ENCODE measurements around the gene TPD52L2. TPM values are rescaled to one million over a fixed set of nuclear protein-coding genes. Genes with fewer than 3 reads are reported as not detected.
"Not testable (repeated sequence)": the region's sequence is repeated elsewhere in the genome, so short reads cannot be mapped to it uniquely, and the experiment has no call there.

Gene TPD52L2
- total and polyA plus RNA-seq, 5 donors, result 52.3 to 73.5 (median 63.0) TPM

- intact Hi-C loops (cut with DNase I), result loop anchor here in 2 of 4 donors (2.0 to 5.0 kb wide), 2 partner anchors 77 kb away; no protein-coding TSS in a partner anchor
- 8% methylated on average over 38 of the region's 38 CpGs for WGBS
- peaks cover 3% of the 10 kb centered on the region for H3K4me1 ChIP-seq (ENCODE audit: control insufficient read depth, insufficient read depth, low read length)
These were observed 1.1 kb upstream of the TPD52L2 start for GRCh38 chr20:63863798-63864544.

GRCh38 chr20:63864545-63864977, 509 bp upstream of the TPD52L2 start:
- DNase-seq (no peak), ATAC-seq (no peak)
- Histone ChIP-seq H3K4me1 (ENCODE audit: control insufficient read depth, insufficient read depth, low read length) (peaks cover 3% of the 10 kb centered on the region), H3K27ac (ENCODE audit: low read length) (peak overlapping the region; percentile 84), H3K4me3 (ENCODE audit: low read length) (peak overlapping the region; percentile 64), H3K9me3 (ENCODE audit: control insufficient read depth, low read length) (no peaks in the 10 kb centered on the region), H3K27me3 (ENCODE audit: control insufficient read depth, insufficient read depth) (no peaks in the 10 kb centered on the region)
- WGBS, result under 1% methylated on average over 25 of the region's 25 CpGs
- intact Hi-C loops (cut with DNase I), result loop anchor here in 2 of 4 donors (2.0 to 5.0 kb wide), 2 partner anchors 77 to 78 kb away; no protein-coding TSS in a partner anchor

More at GRCh38 chr20:63863798-63864544, 1.1 kb upstream of the TPD52L2 start:
- no peaks in the 10 kb centered on the region for H3K9me3 ChIP-seq (ENCODE audit: control insufficient read depth, low read length)
- DNase-seq, result peak; percentile 87 to 95 (median 94)
- H3K4me3 ChIP-seq (ENCODE audit: low read length), result peak overlapping the region; percentile 64
- H3K27me3 ChIP-seq (ENCODE audit: control insufficient read depth, insufficient read depth), result no peaks in the 10 kb centered on the region
- ATAC-seq, result peak; percentile 87 to 90
- H3K27ac ChIP-seq (ENCODE audit: low read length), result peak overlapping the region; percentile 84

GRCh38 chr20:63867042-63867441, 2.0 kb downstream of the TPD52L2 start:
- H3K4me3 ChIP-seq (ENCODE audit: low read length); ATAC-seq; H3K27me3 ChIP-seq (ENCODE audit: control insufficient read depth, insufficient read depth); H3K9me3 ChIP-seq (ENCODE audit: control insufficient read depth, low read length); H3K4me1 ChIP-seq (ENCODE audit: control insufficient read depth, insufficient read depth, low read length); H3K27ac ChIP-seq (ENCODE audit: low read length); DNase-seq; intact Hi-C loops (cut with DNase I): not testable (repeated sequence)
- 95% methylated on average over 13 of the region's 13 CpGs for WGBS

GRCh38 chr20:63868264-63868663, 3.2 kb downstream of the TPD52L2 start:
- Histone ChIP-seq H3K4me1 (ENCODE audit: control insufficient read depth, insufficient read depth, low read length) (peaks cover 3% of the 10 kb centered on the region), H3K9me3 (ENCODE audit: control insufficient read depth, low read length) (no peaks in the 10 kb centered on the region), H3K27me3 (ENCODE audit: control insufficient read depth, insufficient read depth) (no peaks in the 10 kb centered on the region), H3K27ac (ENCODE audit: low read length) (no peak overlapping the region), H3K4me3 (ENCODE audit: low read length) (no peak overlapping the region)
- ATAC-seq, result no peak
- WGBS, result 93% methylated on average over 5 of the region's 5 CpGs
- no peak for DNase-seq
- intact Hi-C loops (cut with DNase I), result no loop called here

- Histone ChIP-seq H3K27me3 (ENCODE audit: control insufficient read depth, insufficient read depth) (no peaks in the 10 kb centered on the region), H3K27ac (ENCODE audit: low read length) (peak overlapping the region; percentile 50), H3K4me3 (ENCODE audit: low read length) (no peak overlapping the region), H3K4me1 (ENCODE audit: control insufficient read depth, insufficient read depth, low read length) (no peaks in the 10 kb centered on the region), H3K9me3 (ENCODE audit: control insufficient read depth, low read length) (no peaks in the 10 kb centered on the region)
- peak; percentile 61 to 89 for ATAC-seq
- DNase-seq, result peak; percentile 64 to 77 (median 67)
- intact Hi-C loops (cut with DNase I), result no loop called here
- WGBS, result 69% methylated on average over 14 of the region's 14 CpGs
These were observed 8.5 kb downstream of the TPD52L2 start for GRCh38 chr20:63873477-63873971.

GRCh38 chr20:63874241-63874640, 9.2 kb downstream of the TPD52L2 start:
- H3K27ac ChIP-seq (ENCODE audit: low read length); H3K4me1 ChIP-seq (ENCODE audit: control insufficient read depth, insufficient read depth, low read length); H3K27me3 ChIP-seq (ENCODE audit: control insufficient read depth, insufficient read depth); intact Hi-C loops (cut with DNase I); H3K4me3 ChIP-seq (ENCODE audit: low read length); ATAC-seq; H3K9me3 ChIP-seq (ENCODE audit: control insufficient read depth, low read length): not testable (repeated sequence)
- peak in 2 of 3 donors; percentile 9 to 37 for DNase-seq
- WGBS, result 90% methylated on average over 7 of the region's 7 CpGs

- Histone ChIP-seq H3K9me3 (ENCODE audit: control insufficient read depth, low read length) (no peaks in the 10 kb centered on the region), H3K4me1 (ENCODE audit: control insufficient read depth, insufficient read depth, low read length) (no peaks in the 10 kb centered on the region), H3K27me3 (ENCODE audit: control insufficient read depth, insufficient read depth) (no peaks in the 10 kb centered on the region), H3K4me3 (ENCODE audit: low read length) (no peak overlapping the region), H3K27ac (ENCODE audit: low read length) (no peak overlapping the region)
- ATAC-seq, result no peak
- 91% methylated on average over 19 of the region's 19 CpGs for WGBS
- intact Hi-C loops (cut with DNase I), result no loop called here
- peak; percentile 14 to 53 (median 33) for DNase-seq
These were observed 11.5 kb downstream of the TPD52L2 start for GRCh38 chr20:63876489-63877036.

- DNase-seq, result peak; percentile 4 to 50 (median 49)
- no peaks in the 10 kb centered on the region for H3K9me3 ChIP-seq (ENCODE audit: control insufficient read depth, low read length)
- ATAC-seq, result no peak
- 83% methylated on average over 32 of the region's 32 CpGs for WGBS
- H3K27ac ChIP-seq (ENCODE audit: low read length), result no peak overlapping the region
- no peaks in the 10 kb centered on the region for H3K27me3 ChIP-seq (ENCODE audit: control insufficient read depth, insufficient read depth)
- no peak overlapping the region for H3K4me3 ChIP-seq (ENCODE audit: low read length)
- H3K4me1 ChIP-seq (ENCODE audit: control insufficient read depth, insufficient read depth, low read length), result no peaks in the 10 kb centered on the region
- intact Hi-C loops (cut with DNase I), result no loop called here
These were observed 12.8 kb downstream of the TPD52L2 start for GRCh38 chr20:63877755-63878470.

- Histone ChIP-seq H3K9me3 (ENCODE audit: control insufficient read depth, low read length) (no peaks in the 10 kb centered on the region), H3K4me1 (ENCODE audit: control insufficient read depth, insufficient read depth, low read length) (no peaks in the 10 kb centered on the region), H3K27ac (ENCODE audit: low read length) (no peak overlapping the region), H3K4me3 (ENCODE audit: low read length) (no peak overlapping the region), H3K27me3 (ENCODE audit: control insufficient read depth, insufficient read depth) (no peaks in the 10 kb centered on the region)
- no peak for ATAC-seq
- intact Hi-C loops (cut with DNase I), result no loop called here
- 92% methylated on average over 14 of the region's 14 CpGs for WGBS
- peak in 1 of 3 donors; percentile 11 for DNase-seq
These were observed 14.0 kb downstream of the TPD52L2 start for GRCh38 chr20:63878899-63879663.

GRCh38 chr20:63880901-63881300, 15.8 kb downstream of the TPD52L2 start:
- DNase-seq, result peak in 1 of 3 donors; percentile 20
- H3K4me1 ChIP-seq (ENCODE audit: control insufficient read depth, insufficient read depth, low read length); H3K9me3 ChIP-seq (ENCODE audit: control insufficient read depth, low read length); intact Hi-C loops (cut with DNase I); H3K27ac ChIP-seq (ENCODE audit: low read length); H3K4me3 ChIP-seq (ENCODE audit: low read length); ATAC-seq; H3K27me3 ChIP-seq (ENCODE audit: control insufficient read depth, insufficient read depth): not testable (repeated sequence)
- WGBS, result 95% methylated on average over 13 of the region's 13 CpGs
